Measurements from ENCODE around the gene PSME3.
"Not testable (repeated sequence)": the region's sequence is repeated elsewhere in the genome, so short reads cannot be mapped to it uniquely, and the experiment has no call there.

The PSME3 gene

DNA sequence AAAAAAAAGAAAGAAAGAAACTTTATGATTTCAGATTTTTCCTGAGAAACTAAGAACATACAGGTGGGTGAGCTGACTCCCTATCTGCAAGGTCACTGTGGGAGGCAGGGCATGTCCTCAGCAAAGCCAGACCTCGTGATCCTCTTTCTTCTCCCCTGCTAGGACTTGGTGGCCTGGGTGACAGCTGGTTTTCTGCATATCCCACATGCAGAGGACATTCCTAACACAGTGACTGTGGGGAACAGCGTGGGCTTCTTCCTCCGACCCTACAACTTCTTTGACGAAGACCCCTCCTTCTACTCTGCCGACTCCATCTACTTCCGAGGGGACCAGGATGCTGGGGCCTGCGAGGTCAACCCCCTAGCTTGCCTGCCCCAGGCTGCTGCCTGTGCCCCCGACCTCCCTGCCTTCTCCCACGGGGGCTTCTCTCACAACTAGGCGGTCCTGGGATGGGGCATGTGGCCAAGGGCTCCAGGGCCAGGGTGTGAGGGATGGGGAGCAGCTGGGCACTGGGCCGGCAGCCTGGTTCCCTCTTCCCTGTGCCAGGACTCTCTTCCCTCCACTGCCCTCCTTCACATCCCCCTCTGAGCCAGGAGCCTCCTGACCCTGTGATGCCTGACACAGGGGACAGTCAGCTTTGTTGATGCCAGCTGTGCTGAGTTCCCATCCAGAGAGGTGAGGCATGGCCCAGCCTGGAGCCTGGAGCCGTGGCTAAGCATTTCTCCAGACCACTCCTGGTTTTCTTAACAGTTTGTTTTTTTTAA lies 40.9 kb downstream of the PSME3 start:
- in situ Hi-C loops (cut with MboI; ENCODE audit: low sequenced_read_pairs): not testable (repeated sequence)

DNA sequence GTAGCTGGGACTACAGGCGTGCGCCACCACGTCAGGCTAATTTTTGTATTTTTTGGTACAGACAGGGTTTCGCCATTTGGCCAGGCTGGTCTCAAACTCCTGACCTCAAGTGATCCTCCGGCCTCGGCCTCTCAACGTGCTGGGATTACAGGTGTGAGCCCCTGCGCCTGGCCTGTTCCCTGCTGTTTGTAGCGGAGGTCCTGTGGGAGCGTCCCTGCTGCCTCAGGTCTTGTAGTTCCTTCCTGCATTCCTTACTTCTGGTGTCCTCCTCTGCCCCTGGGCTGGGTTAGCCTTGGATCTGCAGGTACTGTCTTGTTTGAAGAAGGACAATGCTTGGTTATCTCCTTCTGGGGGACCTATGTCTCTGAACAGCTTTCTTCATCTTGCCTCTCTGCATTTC lies 43.8 kb downstream of the PSME3 start:
- in situ Hi-C loops (cut with MboI; ENCODE audit: low sequenced_read_pairs): no loop called here

DNA sequence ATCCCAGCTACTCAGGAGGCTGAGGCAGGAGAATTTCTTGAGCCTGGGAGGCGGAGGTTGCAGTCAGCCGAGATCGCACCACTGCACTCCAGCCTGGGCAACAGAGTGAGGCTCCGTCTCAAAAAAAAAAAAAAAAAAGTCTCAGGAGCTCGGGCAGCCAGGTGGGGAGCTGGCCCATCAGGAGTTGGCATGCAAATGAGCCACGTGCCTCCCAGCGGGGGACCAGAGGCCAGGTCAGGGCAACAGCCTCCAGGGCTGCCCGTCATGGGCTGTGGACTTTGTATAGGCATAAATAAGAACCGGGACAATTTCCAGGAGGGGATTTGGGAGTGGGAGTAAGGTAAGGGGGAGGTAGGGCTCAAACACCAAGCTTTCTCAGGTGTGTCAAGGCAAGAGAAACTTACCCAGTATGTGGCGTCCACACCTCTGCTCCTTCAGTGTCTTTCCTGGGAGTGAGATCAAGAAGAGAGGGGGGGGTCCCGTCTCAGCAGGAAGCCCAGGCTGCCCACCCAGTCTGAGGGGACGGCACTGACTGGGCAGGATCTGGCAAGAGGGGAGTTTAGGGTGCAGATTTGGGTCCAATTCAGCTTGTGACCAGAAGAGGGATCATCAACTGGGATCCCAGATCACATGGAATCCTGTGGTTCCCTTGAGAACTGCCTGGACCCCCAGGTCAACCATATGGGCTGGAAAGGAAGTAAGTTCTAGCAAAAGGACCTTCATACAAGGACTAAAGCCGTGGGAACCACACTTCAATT lies 45.1 kb downstream of the PSME3 start:
- in situ Hi-C loops (cut with MboI; ENCODE audit: low sequenced_read_pairs): no loop called here

DNA sequence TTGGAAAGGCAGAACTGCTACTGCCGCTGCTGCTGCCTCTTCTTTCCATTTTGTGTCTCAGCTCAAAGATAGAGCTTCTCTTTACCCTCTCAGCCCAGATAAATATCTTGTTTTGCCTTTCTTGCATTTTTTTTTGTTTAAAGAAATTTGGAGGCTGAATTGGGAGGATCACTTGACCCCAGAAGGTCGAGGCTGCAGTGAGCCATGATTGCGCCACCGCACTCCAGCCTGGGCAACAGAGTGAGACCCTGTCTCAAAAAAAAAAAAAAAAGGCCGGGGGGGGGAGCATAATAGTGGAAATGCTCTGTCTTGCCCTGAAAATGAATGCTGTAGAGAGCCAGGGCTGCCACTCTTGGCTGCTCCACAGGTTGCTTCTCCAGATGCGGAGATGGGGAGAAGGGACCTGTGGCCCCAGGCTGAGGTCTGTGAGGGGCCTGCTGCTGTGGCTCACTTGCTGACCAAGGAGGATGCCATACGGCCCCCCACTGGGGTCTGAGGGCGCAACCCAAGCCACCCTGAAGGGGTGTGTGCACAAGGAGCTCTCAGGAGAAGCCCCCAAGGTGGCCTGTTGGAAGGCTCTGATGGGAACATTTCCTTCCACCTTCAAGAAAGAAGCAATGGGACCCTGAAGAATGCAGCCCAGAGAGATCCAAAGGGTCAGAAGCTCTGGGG lies 45.9 kb downstream of the PSME3 start:
- in situ Hi-C loops (cut with MboI; ENCODE audit: low sequenced_read_pairs): no loop called here

DNA sequence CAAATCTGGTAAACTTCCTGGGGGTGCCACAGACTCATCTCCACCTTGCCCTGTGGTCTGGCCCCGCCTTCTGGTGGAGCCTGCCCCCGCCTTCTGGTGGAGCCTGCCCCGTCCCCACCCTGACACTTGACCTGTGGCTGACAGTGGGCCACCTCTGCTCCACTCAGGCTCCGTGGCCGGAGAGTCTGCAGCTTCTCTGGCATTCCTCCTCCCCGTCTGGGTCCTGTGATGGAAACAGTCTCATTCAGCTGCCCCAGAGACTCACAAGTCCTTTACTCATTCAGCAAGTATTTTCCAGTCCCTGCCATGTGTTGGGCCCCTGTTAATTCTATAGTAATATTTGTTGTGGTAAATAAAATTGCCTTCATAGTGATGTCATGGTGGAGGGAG lies 46.4 kb downstream of the PSME3 start:
- in situ Hi-C loops (cut with MboI; ENCODE audit: low sequenced_read_pairs): no loop called here

DNA sequence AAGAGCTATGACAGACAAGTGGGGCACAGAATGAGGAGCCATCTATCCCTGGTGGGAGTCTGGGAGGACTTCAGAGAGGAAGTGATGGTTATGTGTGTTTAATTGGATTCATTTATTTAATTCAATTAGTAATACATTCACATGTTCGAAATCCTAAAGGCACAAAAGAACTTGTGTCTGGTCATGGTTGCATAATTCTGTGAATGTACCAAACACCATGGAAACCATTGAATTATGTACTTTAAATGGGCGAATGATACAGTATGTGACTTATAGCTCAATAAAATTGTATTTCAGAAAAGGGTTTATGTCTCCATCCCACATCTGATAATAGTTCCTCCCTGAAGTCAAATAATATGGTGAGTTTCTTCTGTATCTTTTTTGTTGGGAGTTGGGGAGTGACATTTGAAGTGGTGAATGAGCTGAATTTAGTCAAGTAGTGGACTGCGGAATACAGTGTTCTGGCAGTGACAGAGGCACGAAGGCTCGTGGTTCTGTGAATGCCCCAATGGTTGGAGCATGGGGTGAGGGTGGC lies 47.6 kb downstream of the PSME3 start:
- in situ Hi-C loops (cut with MboI; ENCODE audit: low sequenced_read_pairs): no loop called here

DNA sequence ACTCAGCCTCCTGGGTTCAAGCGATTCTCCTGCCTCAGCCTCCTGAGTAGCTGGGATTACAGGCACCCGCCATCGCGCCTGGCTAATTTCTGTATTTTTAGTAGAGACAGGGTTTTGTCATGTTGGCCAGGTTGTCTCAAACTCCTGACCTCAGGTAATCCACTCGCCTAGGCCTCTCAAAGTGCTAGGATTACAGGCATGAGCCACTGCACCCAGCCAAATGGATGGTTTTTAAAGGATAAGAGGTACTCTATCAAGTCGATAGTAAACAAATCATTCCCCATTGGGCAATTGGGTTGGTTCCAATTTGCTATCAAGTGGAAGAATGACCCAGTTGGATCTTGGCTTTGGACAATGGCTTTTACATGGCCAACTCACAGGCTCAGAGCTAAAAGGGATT lies 48.5 kb downstream of the PSME3 start:
- in situ Hi-C loops (cut with MboI; ENCODE audit: low sequenced_read_pairs): not testable (repeated sequence)

DNA sequence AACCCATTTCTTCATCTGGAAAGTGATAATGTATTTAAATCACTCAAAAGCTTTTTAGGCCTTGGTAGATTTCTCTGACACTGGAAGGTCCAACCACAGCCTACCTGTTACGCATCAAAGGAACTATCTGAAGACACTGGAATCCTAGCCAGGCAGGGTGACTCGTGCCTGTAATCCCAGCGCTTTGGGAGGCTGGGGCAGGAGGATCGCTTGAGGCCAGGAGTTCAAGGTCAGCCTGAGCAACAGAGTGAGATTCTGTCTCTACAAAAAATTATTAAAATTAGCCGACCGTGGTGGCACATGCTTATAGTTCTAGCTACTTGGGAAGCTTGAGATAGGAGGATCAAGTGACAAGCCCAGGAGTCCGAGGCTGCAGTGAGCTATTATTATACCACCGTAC lies 49.0 kb downstream of the PSME3 start:
- in situ Hi-C loops (cut with MboI; ENCODE audit: low sequenced_read_pairs): no loop called here

DNA sequence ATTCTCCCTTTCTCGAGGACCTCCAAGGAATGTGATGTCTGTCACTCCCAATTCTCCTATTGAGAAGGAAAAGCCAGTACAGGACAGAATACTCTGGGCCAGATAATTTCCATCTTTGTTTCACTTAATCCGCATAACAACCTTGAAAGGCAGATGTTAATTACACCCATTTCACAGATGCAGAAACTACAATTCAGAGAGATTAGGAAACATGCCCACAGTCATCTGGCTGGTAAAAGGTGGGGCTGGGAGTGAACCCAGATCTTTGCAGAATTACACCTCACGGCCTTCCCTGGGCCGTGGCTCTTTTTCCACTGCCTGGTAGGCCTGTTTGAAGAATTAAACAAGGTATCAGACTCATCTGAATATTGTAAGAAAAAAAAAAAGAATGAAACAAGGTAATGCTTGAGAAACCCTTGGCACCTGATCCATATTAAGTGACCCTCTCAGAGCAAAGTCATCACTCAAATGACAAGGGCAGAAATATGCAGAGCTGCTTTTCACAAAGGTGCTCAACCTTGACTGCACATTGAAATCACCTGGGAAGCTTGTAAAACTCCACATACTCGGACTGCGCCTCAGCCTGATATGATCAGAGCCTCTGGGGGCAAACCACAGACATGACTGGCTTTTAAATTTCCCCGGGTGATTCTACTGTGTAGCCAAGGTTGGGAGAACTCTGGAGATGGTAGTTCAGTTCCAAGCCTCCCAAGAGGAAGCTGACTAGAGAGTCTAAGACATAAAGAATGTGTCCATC lies 50.8 kb downstream of the PSME3 start:
- in situ Hi-C loops (cut with MboI; ENCODE audit: low sequenced_read_pairs): no loop called here

DNA sequence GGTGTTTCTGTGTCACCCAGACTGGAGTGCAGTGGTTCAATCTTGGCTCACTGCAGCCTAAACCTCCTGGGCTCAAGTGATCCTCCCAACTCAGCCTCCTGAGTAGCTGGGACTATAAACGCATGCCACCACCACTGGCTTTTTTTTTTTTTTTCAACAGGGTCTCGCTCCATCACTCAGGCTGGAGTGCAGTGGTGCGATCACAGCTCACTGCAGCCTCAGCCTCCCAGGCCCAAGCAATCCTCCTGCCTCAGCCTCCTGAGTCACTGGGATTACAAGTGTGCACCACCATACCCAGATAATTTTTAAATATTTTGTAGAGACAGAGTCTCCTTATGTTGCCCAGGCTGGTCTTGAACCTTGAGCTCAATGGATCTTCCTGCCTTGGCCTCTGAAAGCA lies 52.6 kb downstream of the PSME3 start:
- in situ Hi-C loops (cut with MboI; ENCODE audit: low sequenced_read_pairs): not testable (repeated sequence)

DNA sequence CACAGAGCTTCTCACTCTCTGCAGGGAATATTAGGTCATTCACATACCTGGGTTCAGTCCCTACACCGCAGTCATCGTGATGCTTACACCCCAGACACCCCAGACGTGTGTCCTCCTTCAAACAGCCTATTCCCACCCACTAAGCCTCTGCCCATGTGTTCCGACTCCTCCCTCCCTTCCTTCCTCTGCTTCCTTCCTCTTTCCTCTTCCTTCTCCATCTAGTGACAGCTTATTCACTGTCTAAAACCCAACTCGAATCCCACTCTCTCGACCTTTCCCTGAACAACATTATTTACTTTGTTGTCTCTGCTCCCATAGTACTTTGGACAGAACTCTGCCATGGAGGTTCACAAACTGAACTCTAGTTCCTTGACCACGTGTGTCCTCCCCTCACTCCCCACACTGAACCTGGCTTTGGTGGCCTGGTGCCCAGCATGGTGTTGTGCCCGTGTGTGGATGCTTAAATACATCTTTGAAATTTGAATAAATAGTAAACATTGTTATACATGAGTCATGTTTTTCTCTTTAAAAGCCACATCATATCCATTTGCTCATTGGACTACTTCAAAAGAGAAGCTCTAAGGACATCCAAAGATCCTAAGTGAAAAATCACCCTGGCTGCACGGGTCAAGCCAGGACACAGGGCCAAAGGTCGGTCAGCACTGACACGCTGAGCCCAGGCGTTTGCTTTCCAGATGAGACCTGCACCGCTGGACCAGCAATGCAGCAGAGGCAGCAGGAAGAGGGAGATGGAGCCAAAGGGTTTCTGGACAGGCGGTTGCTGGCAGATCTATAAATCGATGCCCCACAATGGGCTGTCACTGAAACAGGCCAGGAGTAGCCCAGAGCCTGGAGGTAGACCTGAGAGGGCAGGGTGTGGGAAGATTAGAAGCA lies 53.3 kb downstream of the PSME3 start:
- in situ Hi-C loops (cut with MboI; ENCODE audit: low sequenced_read_pairs): no loop called here

DNA sequence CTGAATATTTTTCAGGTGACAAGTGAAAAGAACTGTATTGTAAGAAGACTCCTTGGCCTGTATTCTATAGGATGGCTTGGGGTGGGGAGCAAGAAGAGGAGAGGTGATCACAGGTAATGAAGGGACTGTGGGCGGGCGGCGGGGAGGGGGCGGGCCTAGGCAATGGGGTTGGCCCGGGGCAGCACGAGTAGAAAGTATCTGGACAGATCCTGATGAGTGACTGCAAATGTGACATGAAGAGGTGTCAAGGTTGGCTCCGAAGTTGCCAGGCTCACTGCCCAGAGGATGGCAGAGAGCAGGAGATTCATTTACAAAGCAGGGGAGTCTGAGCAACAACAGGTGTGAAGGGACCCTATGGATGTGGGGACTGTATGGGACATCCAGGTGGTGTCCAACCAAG lies 56.6 kb downstream of the PSME3 start:
- in situ Hi-C loops (cut with MboI; ENCODE audit: low sequenced_read_pairs): no loop called here

DNA sequence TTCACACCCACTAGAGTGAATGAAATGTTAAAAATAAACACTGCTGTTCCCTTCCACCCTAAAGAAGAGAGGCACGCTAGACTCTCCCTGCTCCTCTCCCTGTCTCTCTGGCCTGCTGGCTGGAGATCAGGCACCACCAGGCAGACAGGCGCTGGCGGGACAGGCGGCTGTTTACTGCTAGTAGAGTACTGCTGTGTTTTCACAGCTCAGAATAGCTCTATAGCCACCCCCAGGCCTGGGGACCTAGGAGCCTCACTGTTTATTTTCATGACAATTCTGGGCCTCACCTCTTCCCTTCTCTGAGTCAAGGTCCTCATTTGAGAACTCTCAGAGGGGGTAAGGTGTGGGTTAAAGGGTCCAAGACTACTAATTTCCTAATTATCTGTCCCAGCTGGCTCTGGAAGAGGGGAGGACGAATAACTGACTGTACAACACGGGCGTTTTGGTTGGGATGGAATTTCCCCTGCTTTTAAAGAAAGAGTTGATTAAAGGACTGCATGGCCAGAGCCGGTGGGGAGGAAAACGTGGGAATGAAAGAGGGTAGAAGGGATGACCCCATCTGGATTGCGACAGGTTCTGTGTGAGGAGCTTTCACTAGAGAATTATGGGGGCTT lies 58.4 kb downstream of the PSME3 start:
- in situ Hi-C loops (cut with MboI; ENCODE audit: low sequenced_read_pairs): no loop called here

DNA sequence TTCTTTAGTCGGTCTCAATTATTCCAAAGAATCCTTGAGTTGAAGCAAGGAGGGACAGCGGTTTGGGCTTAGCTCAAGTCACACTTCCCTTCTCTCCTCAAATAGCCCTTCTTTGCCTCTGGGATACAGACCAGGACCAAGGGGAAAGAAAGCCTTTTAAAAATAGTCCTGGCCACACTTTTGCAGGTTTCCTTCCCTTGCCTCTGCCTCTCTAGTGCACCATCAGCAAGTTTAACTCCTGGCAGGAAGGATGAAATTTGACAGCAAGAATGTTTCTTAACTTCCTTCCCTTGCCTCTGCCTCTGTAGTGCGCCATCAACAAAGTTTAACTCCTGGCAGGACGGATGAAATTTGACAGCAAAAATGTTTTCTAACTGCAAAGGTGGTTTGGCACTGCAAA lies 60.2 kb downstream of the PSME3 start:
- in situ Hi-C loops (cut with MboI; ENCODE audit: low sequenced_read_pairs): no loop called here
